NCI-H226 (cell line): Measurements from ENCODE around the gene ZNF763.
"Not testable (repeated sequence)": the region's sequence is repeated elsewhere in the genome, so short reads cannot be mapped to it uniquely, and the experiment has no call there.

ENCODE experiments used
- DNase-seq: peaks from one replicate; pipeline ENCODE4 v3.0.0-alpha.2; 2015

Gene ZNF763

GRCh38 chr19:11973019-11973810, 8.4 kb downstream of the ZNF763 start:
- no peak for DNase-seq

- no peak for DNase-seq
Observed at GRCh38 chr19:11978492-11979100, 13.8 kb downstream of the ZNF763 start.

- DNase-seq: no peak
Observed at GRCh38 chr19:11979527-11979926, 14.7 kb downstream of the ZNF763 start.

GRCh38 chr19:11982526-11982925, 17.7 kb downstream of the ZNF763 start:
- no peak for DNase-seq

- DNase-seq: no peak
Observed at GRCh38 chr19:11984986-11985385, 20.1 kb downstream of the ZNF763 start.

GRCh38 chr19:11986754-11987153, 21.9 kb downstream of the ZNF763 start:
- no peak for DNase-seq

- DNase-seq: peak; percentile 90
Observed at GRCh38 chr19:11987405-11988281, 22.8 kb downstream of the ZNF763 start.

GRCh38 chr19:11989112-11989456, 24.2 kb downstream of the ZNF763 start:
- DNase-seq: no peak

- DNase-seq: not testable (repeated sequence)
Observed at GRCh38 chr19:11991921-11992320, 27.1 kb downstream of the ZNF763 start.

GRCh38 chr19:11995174-11995573, 30.3 kb downstream of the ZNF763 start:
- peak; percentile 64 for DNase-seq

GRCh38 chr19:12000152-12000981, 35.5 kb downstream of the ZNF763 start:
- no peak for DNase-seq

- DNase-seq: no peak
Observed at GRCh38 chr19:12015015-12015752, 50.3 kb downstream of the ZNF763 start.

- peak; percentile 2 for DNase-seq
Observed at GRCh38 chr19:12015753-12016116, 50.9 kb downstream of the ZNF763 start.
